Right renal pelvis (tissue), 4 donors: ENCODE data around the gene MRTFB. TPM values are rescaled to one million over a fixed set of nuclear protein-coding genes. Genes with fewer than 3 reads are reported as not detected.
"Not testable (repeated sequence)": the region's sequence is repeated elsewhere in the genome, so short reads cannot be mapped to it uniquely, and the experiment has no call there.

ENCODE experiments used
- DNase-seq, 4 donors: peaks; one replicate each; pipeline ENCODE4 v3.0.0-alpha.2; 2013; ENCODE audit warnings: low read depth in 4 of 4, low spot score in 3 of 4, missing footprints in 1 of 4
- polyA plus RNA-seq, 4 donors: library from polyadenylated mRNA; unstranded; fragments of 120-200 nt; gene quantifications; one replicate each; pipeline ENCODE4 v1.2.1, GENCODE V29; 2013; ENCODE audit not compliant: insufficient read length in 4 of 4

MRTFB gene
- polyA plus RNA-seq: 10 to 100 TPM; 29.0 to 37.4 (median 34.8) TPM

- DNase-seq: peak; percentile 54 to 77 (median 66)
These were observed at the start of gene MRTFB for GRCh38 chr16:14070877-14071575. Gene MRTFB, plus strand, starts transcription at chr16:14071319. Its CDS starts 69,288 bp downstream, at chr16:14140607.

GRCh38 chr16:14023526-14023925, 47.6 kb upstream of the MRTFB start:
- not testable (repeated sequence) for DNase-seq

GRCh38 chr16:14024283-14024682, 46.8 kb upstream of the MRTFB start:
- no peak for DNase-seq

- DNase-seq: no peak
These were observed 44.4 kb upstream of the MRTFB start for GRCh38 chr16:14026572-14027285.

GRCh38 chr16:14028202-14028601, 42.9 kb upstream of the MRTFB start:
- no peak for DNase-seq

GRCh38 chr16:14029658-14030057, 41.5 kb upstream of the MRTFB start:
- DNase-seq: no peak

GRCh38 chr16:14035092-14035491, 36.0 kb upstream of the MRTFB start:
- DNase-seq: no peak

GRCh38 chr16:14036889-14037288, 34.2 kb upstream of the MRTFB start:
- DNase-seq: no peak

- DNase-seq: no peak
These were observed 33.2 kb upstream of the MRTFB start for GRCh38 chr16:14037960-14038359.

- DNase-seq: no peak
These were observed 30.0 kb upstream of the MRTFB start for GRCh38 chr16:14041164-14041563.

- DNase-seq: no peak
These were observed 28.4 kb upstream of the MRTFB start for GRCh38 chr16:14042706-14043105.

- no peak for DNase-seq
These were observed 27.8 kb upstream of the MRTFB start for GRCh38 chr16:14043278-14043677.

GRCh38 chr16:14043793-14044192, 27.3 kb upstream of the MRTFB start:
- no peak for DNase-seq

GRCh38 chr16:14047121-14047859, 23.8 kb upstream of the MRTFB start:
- not testable (repeated sequence) for DNase-seq

GRCh38 chr16:14050291-14051027, 20.7 kb upstream of the MRTFB start:
- DNase-seq: no peak

GRCh38 chr16:14051103-14051729, 19.9 kb upstream of the MRTFB start:
- DNase-seq: no peak

- DNase-seq: no peak
These were observed 14.1 kb upstream of the MRTFB start for GRCh38 chr16:14056970-14057369.

- no peak for DNase-seq
These were observed 13.2 kb upstream of the MRTFB start for GRCh38 chr16:14057878-14058382.

GRCh38 chr16:14061732-14062259, 9.3 kb upstream of the MRTFB start:
- no peak for DNase-seq

GRCh38 chr16:14062261-14062660, 8.9 kb upstream of the MRTFB start:
- DNase-seq: no peak
